Spleen (tissue), 7 donors: ENCODE measurements around the gene FXYD6.

Experiments used
- POLR2A ChIP-seq, 3 donors: fragments of 450-650 bp; IDR thresholded peaks; one replicate each; pipeline ENCODE4 v1.5.1; 2017; ENCODE audit warnings: antibody characterized with exemption in 3 of 3, mild to moderate bottlenecking in 1 of 3
- POLR2AphosphoS5 ChIP-seq, 3 donors: sonication (generic); formaldehyde crosslinking; IDR thresholded peaks; one replicate each; pipeline ENCODE4 v1.5.1; 2017; ENCODE audit warnings: antibody characterized with exemption in 3 of 3
- TF ChIP-seq, protein P1 (sequence below), 11 experiments: fragments of 200-600 bp in 7 of 11; fragments of 450-650 bp in 4 of 11; sonication (generic) in 4 of 11; IDR thresholded peaks in 8 of 11; conservative IDR thresholded peaks in 3 of 11; 1 replicate in 7 of 11; 2 replicates in 4 of 11; pipeline versions ENCODE4 v1.4.0 to v1.8.0; 2016 to 2021; ENCODE audit warnings: antibody characterized with exemption in 11 of 11, inconsistent platforms in 4 of 11, mild to moderate bottlenecking in 1 of 11
- donor health status: DM: no; HTN: no; CAD: no; lungs with moderate emphysema.
- donor health status: DM: no; HTN: no; CAD: no.
- donor health status: DM: no; HTN: no; CAD: no.

GRCh38 chr11:117917591-117918151 is 41.2 kb upstream of the FXYD6 start:
- TF ChIP-seq POLR2AphosphoS5 (IDR thresholded peaks at IDR 0.05) (no peak), POLR2A (IDR thresholded peaks at IDR 0.05) (no peak)
- TF ChIP-seq, protein P1, sequence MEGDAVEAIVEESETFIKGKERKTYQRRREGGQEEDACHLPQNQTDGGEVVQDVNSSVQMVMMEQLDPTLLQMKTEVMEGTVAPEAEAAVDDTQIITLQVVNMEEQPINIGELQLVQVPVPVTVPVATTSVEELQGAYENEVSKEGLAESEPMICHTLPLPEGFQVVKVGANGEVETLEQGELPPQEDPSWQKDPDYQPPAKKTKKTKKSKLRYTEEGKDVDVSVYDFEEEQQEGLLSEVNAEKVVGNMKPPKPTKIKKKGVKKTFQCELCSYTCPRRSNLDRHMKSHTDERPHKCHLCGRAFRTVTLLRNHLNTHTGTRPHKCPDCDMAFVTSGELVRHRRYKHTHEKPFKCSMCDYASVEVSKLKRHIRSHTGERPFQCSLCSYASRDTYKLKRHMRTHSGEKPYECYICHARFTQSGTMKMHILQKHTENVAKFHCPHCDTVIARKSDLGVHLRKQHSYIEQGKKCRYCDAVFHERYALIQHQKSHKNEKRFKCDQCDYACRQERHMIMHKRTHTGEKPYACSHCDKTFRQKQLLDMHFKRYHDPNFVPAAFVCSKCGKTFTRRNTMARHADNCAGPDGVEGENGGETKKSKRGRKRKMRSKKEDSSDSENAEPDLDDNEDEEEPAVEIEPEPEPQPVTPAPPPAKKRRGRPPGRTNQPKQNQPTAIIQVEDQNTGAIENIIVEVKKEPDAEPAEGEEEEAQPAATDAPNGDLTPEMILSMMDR (IDR thresholded peaks at IDR 0.05 in 8 of 11, conservative IDR thresholded peaks at IDR 0.05 in 3 of 11) = no peak
